RKO (cell line): ENCODE measurements around the gene FOXF1.

Experiments
- DNase-seq: peaks from one replicate; pipeline ENCODE4 v3.0.0-alpha.2; 2016; ENCODE audit warnings: low spot score

The FOXF1 gene

GRCh38 chr16:86558355-86559193, 48.2 kb downstream of the FOXF1 start:
- no peak for DNase-seq

GRCh38 chr16:86559802-86560305, 49.5 kb downstream of the FOXF1 start:
- no peak for DNase-seq

DNA sequence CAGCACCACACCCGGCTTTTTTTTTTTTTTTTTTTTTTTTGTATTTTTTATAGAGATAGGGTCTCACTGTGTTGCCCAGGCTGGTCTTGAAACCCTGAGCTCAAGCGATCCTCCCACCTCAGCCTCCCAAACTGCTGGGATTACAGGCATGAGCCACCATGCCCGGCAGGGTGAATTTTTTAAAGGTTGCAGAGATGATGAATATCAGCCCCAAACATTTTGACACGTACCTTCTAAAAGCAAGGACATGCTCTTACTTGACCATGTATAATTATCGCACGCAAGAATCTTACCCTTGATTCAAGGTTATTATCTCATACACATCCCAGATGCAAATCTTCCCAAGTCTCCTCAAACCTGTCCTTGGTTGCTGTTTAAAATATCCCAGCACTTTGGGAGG, 52.0 kb downstream of the FOXF1 start:
- DNase-seq, result no peak

GRCh38 chr16:86563469-86564345, 53.4 kb downstream of the FOXF1 start:
- peak; percentile 84 for DNase-seq
